Coronary artery (tissue), 2 donors: ENCODE data around the gene CXCL5.

Experiments used
- DNase-seq: peaks from one replicate; pipeline ENCODE4 v3.0.0-alpha.2; 2017; ENCODE audit warnings: low spot score
- H3K27ac ChIP-seq, 2 donors: fragments of 200-600 bp; sonication (generic); one replicate each; pipeline ENCODE4 v1.5.1; 2016 to 2019
- H3K4me3 ChIP-seq: fragments of 200-600 bp; sonication (generic); 2 replicates; pipeline ENCODE4 v1.5.1; 2016; ENCODE audit warnings: mild to moderate bottlenecking, moderate library complexity
- CTCF ChIP-seq: fragments of 200-600 bp; sonication (generic); IDR thresholded peaks from one replicate; pipeline ENCODE4 v1.5.1; 2019; ENCODE audit warnings: antibody characterized with exemption

CXCL5 gene

GRCh38 chr4:74016068-74016467 lies 17.6 kb upstream of the CXCL5 start:
- Histone ChIP-seq H3K4me3 (no peak overlapping the region), H3K27ac (no peak overlapping the region)
- TF ChIP-seq CTCF, result no peak
- DNase-seq, result no peak

GRCh38 chr4:74015126-74015780 lies 16.8 kb upstream of the CXCL5 start:
- no peak overlapping the region for H3K4me3 ChIP-seq
- H3K27ac ChIP-seq, result no peak overlapping the region
- no peak for DNase-seq
- no peak for TF ChIP-seq CTCF

- Histone ChIP-seq H3K27ac (no peak overlapping the region), H3K4me3 (no peak overlapping the region)
- DNase-seq, result no peak
- no peak for TF ChIP-seq CTCF
Observed at GRCh38 chr4:74014332-74014731, 15.9 kb upstream of the CXCL5 start.

- no peak overlapping the region for H3K4me3 ChIP-seq
- DNase-seq, result no peak
- H3K27ac ChIP-seq, result no peak overlapping the region
- no peak for TF ChIP-seq CTCF
Observed at GRCh38 chr4:74013264-74013663, 14.8 kb upstream of the CXCL5 start.

GRCh38 chr4:74012130-74012529 lies 13.7 kb upstream of the CXCL5 start:
- DNase-seq, result no peak
- TF ChIP-seq CTCF, result no peak
- no peak overlapping the region for H3K4me3 ChIP-seq
- no peak overlapping the region for H3K27ac ChIP-seq

GRCh38 chr4:74009307-74009706 lies 10.8 kb upstream of the CXCL5 start:
- Histone ChIP-seq H3K27ac (no peak overlapping the region), H3K4me3 (no peak overlapping the region)
- TF ChIP-seq CTCF, result no peak
- no peak for DNase-seq

GRCh38 chr4:74006009-74006476 lies 7.6 kb upstream of the CXCL5 start:
- Histone ChIP-seq H3K4me3 (no peak overlapping the region), H3K27ac (no peak overlapping the region)
- TF ChIP-seq CTCF, result no peak
- DNase-seq, result no peak
